Neural progenitor cell (in vitro differentiated cells): Measurements from ENCODE around the gene ATP1A1.

Experiments
- EZH2 ChIP-seq: fragments of 200-600 bp; sonication (generic); IDR thresholded peaks from 2 replicates; pipeline ENCODE4 v1.6.1; 2017; ENCODE audit warnings: antibody characterized with exemption, mild to moderate bottlenecking, moderate library complexity
- EZH2phosphoT487 ChIP-seq: fragments of 200-600 bp; sonication (generic); IDR thresholded peaks from 2 replicates; pipeline ENCODE4 v1.6.1; 2017; ENCODE audit warnings: antibody characterized with exemption
- TF ChIP-seq, protein P1 (sequence below): fragments of 200-600 bp; sonication (generic); IDR thresholded peaks from 2 replicates; pipeline ENCODE4 v1.5.1; 2017; ENCODE audit warnings: antibody characterized with exemption, mild to moderate bottlenecking

DNA sequence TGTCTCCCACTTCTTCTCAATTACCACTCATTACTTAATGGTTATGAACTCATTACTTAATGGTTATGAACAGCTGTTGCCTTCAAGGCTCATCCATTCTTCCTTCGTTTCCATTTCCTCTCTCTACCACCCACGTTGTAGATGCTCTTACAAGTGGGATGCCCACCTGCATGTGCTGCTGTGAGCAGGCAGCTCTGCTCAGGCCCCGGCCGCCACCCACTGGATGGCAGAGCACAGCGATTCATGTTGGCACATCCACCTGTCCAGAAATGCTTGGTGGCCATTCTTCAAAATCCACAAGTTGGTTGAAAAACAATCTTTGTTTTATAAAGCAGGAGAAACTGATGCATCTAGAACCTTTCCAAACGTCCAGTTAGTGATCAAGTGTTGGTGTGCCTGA is 14.5 kb downstream of the ATP1A1 start:
- TF ChIP-seq, protein P1, sequence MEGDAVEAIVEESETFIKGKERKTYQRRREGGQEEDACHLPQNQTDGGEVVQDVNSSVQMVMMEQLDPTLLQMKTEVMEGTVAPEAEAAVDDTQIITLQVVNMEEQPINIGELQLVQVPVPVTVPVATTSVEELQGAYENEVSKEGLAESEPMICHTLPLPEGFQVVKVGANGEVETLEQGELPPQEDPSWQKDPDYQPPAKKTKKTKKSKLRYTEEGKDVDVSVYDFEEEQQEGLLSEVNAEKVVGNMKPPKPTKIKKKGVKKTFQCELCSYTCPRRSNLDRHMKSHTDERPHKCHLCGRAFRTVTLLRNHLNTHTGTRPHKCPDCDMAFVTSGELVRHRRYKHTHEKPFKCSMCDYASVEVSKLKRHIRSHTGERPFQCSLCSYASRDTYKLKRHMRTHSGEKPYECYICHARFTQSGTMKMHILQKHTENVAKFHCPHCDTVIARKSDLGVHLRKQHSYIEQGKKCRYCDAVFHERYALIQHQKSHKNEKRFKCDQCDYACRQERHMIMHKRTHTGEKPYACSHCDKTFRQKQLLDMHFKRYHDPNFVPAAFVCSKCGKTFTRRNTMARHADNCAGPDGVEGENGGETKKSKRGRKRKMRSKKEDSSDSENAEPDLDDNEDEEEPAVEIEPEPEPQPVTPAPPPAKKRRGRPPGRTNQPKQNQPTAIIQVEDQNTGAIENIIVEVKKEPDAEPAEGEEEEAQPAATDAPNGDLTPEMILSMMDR = no peak
- TF ChIP-seq EZH2 (no peak), EZH2phosphoT487 (no peak)
